Gastroesophageal sphincter (tissue), 4 donors: ENCODE results near the gene DPF3. TPM values are rescaled to one million over a fixed set of nuclear protein-coding genes. Genes with fewer than 3 reads are reported as not detected.

Experiments used
- ATAC-seq: fragments of 150-250 bp; one replicate; pipeline ENCODE4 v1.9.1; 2016; ENCODE audit warnings: mild to moderate bottlenecking, moderate library complexity
- H3K27ac ChIP-seq, 4 donors: fragments of 200-600 bp; sonication (generic) in 3 of 4; 1 replicate in 3 of 4; 2 replicates in 1 of 4; pipeline ENCODE4 v1.5.1; 2016 to 2019
- H3K27me3 ChIP-seq: fragments of 200-600 bp; sonication (generic); one replicate; pipeline ENCODE4 v1.5.1; 2019
- H3K36me3 ChIP-seq, 2 donors: fragments of 200-600 bp; sonication (generic); one replicate each; pipeline ENCODE4 v1.5.1; 2019; ENCODE audit warnings: control low read depth in 1 of 2
- H3K4me1 ChIP-seq, 3 donors: fragments of 200-600 bp; sonication (generic); 1 replicate in 2 of 3; 2 replicates in 1 of 3; pipeline ENCODE4 v1.5.1; 2016 to 2019; ENCODE audit warnings: control low read depth in 2 of 3
- H3K4me3 ChIP-seq, 2 donors: fragments of 200-600 bp; sonication (generic); one replicate each; pipeline ENCODE4 v1.5.1; 2019; ENCODE audit warnings: mild to moderate bottlenecking in 1 of 2, moderate library complexity in 1 of 2
- H3K9me3 ChIP-seq, 3 donors: fragments of 200-600 bp; sonication (generic); one replicate each; pipeline ENCODE4 v1.5.1; 2017 to 2019; ENCODE audit warnings: control low read depth in 2 of 3
- CTCF ChIP-seq, 4 experiments: fragments of 200-600 bp in 2 of 4; fragments of 450-650 bp in 2 of 4; sonication (generic) in 1 of 4; IDR thresholded peaks; one replicate each; pipeline ENCODE4 v1.5.1; 2017 to 2019; ENCODE audit warnings: antibody characterized with exemption in 4 of 4, mild to moderate bottlenecking in 2 of 4, moderate library complexity in 2 of 4
- EP300 ChIP-seq: sonication (generic); formaldehyde crosslinking; IDR thresholded peaks from one replicate; pipeline ENCODE4 v1.6.1; 2017; ENCODE audit warnings: antibody characterized with exemption, mild to moderate bottlenecking
- POLR2A ChIP-seq, 2 donors: fragments of 450-650 bp; IDR thresholded peaks; one replicate each; pipeline ENCODE4 v1.6.1; 2017; ENCODE audit warnings: antibody characterized with exemption in 2 of 2, mild to moderate bottlenecking in 2 of 2, moderate library complexity in 1 of 2
- POLR2AphosphoS5 ChIP-seq: sonication (generic); formaldehyde crosslinking; IDR thresholded peaks from one replicate; pipeline ENCODE4 v1.6.1; 2017; ENCODE audit warnings: antibody characterized with exemption
- WGBS, 2 donors: methylation state at CpG; one replicate each; pipeline ENCODE4 v1.1.5; 2018; ENCODE audit warnings: low coverage in 1 of 2; 5-methylcytosine and 5-hydroxymethylcytosine counted together
- total RNA-seq, 4 donors: library from RNA; depleted of rRNA; stranded (reverse); fragments of >200 nt; gene quantifications; one replicate each; pipeline ENCODE4 v1.1.0, GENCODE V29; 2016

The DPF3 gene
- total RNA-seq, 4 donors from 2014 or later, result 0.13 to 4.4 (median 2.1) TPM

- peaks cover 0 to 17% (median 0%) of the 10 kb centered on the region in 3 donors for H3K4me1 ChIP-seq
- ATAC-seq, result no peak
- H3K9me3 ChIP-seq, result no peaks in the 10 kb centered on the region
- no peaks in the 10 kb centered on the region for H3K36me3 ChIP-seq
- no peak overlapping the region for H3K27ac ChIP-seq
- H3K4me3 ChIP-seq, result no peak overlapping the region
- H3K27me3 ChIP-seq, result no peaks in the 10 kb centered on the region
- WGBS, 2 donors, result 100% methylated on average over 2 of the region's 4 CpGs
- TF ChIP-seq POLR2A (IDR thresholded peaks at IDR 0.05) (no peak), EP300 (no peak), POLR2AphosphoS5 (no peak), CTCF (IDR thresholded peaks at IDR 0.05) (no peak)
These were observed 153.4 kb downstream of the DPF3 start for GRCh38 chr14:72740504-72740961.

DNA sequence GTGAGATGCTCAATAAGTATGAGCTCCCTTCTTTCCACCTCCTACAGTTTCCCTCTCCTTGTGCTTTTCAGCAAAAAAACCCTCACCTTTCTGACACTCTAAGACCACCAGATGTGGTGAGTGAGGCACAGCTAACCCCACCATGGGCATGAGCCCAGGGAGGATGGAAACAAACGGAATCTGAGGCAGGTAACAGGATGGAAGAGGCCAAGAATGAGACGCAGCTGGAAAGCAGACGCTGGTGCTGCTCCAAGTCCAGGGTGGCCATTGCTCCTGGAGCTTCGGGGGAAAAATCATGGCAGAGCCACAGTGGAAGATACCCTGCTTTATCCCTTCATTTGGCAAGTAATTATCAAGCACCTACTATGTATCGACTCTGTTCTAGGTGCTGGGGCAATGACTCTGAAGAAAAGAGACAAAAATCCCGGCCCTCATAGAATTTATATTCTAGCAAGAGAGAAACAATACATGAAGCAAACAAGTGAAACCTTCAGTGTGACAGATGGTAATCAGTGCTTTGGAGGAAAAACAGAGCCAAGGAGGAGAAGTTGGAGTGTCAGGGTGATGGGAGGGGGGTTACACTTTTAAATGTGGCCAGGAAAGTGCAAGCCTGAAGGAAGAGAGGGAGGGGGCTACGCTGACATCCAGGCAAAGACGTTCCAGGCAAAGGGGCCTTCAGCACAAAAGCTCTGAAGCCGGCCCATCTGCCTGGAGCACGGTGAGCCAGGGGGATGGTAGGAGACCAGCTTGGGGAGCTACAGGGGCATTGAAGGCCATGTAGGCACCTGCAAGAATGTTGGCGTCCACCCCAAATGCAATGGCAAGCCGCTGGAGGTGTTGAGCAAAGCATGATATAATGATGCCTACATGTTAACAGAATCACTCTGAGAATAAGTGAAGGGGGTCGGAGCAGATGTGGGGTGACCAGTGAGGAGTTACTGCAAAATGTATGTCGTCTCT, 154.2 kb downstream of the DPF3 start:
- Histone ChIP-seq H3K9me3 (no peaks in the 10 kb centered on the region), H3K4me1 (peaks cover 0 to 17% (median 0%) of the 10 kb centered on the region in 3 donors), H3K4me3 (no peak overlapping the region), H3K27me3 (no peaks in the 10 kb centered on the region), H3K27ac (no peak overlapping the region), H3K36me3 (no peaks in the 10 kb centered on the region)
- no peak for ATAC-seq
- TF ChIP-seq EP300, result no peak
- TF ChIP-seq POLR2A (IDR thresholded peaks at IDR 0.05), result no peak
- TF ChIP-seq CTCF (IDR thresholded peaks at IDR 0.05), result no peak
- no peak for TF ChIP-seq POLR2AphosphoS5
- 61 to 79% methylated on average over 10 to 13 of the region's 14 CpGs for WGBS, 2 donors

DNA sequence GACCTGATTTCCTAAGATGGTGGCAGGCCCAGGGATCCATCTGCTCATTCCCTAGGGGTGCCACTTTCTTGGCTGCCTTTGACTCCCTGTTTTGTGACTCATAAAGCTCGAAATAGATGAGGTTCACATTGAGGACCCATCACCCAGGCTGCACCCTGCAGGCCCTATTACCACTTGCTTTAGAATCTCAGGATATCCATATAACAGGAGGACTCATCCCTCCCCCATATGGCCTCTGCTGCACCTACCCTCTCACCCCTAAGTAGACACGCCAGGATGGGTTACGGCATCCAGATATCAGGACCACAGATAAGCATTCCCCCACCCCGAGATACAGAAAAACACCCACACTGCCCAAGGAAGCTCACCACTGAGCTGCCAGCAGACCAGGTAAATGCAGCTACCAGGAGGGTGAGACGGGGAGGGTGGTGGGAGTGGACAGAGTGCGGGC, 155.7 kb downstream of the DPF3 start:
- H3K4me3 ChIP-seq, result no peak overlapping the region
- peaks cover 0 to 5% (median 0%) of the 10 kb centered on the region in 3 donors for H3K4me1 ChIP-seq
- WGBS, 2 donors, result 93 to 95% methylated on average over 3 to 5 of the region's 6 CpGs
- H3K9me3 ChIP-seq, result no peaks in the 10 kb centered on the region
- H3K36me3 ChIP-seq, result no peaks in the 10 kb centered on the region
- TF ChIP-seq CTCF (IDR thresholded peaks at IDR 0.05) (no peak), POLR2A (IDR thresholded peaks at IDR 0.05) (no peak), EP300 (no peak), POLR2AphosphoS5 (no peak)
- H3K27ac ChIP-seq, result no peak overlapping the region
- H3K27me3 ChIP-seq, result no peaks in the 10 kb centered on the region
- no peak for ATAC-seq

DNA sequence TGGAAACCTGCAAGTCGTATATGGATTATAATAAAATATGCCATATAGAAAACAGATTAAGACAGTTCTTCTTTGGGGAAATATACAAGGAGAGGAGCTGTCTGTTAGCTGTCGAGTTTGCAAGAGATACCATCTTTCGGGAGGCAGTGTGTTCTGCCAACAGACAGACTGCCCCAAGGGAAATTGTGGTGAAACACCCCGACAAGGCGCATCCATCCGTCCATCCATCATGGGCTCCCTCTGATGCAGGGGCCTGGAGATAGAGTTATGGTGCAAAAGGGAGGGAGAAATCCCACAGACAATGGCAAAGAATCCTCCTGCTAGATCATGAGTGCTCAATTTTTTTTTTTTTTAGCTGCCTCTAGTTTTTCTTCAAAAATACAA, 156.3 kb downstream of the DPF3 start:
- no peak for ATAC-seq
- WGBS, 2 donors, result 72 to 79% methylated on average over 6 of the region's 6 CpGs
- H3K27ac ChIP-seq, result no peak overlapping the region
- H3K9me3 ChIP-seq, result no peaks in the 10 kb centered on the region
- no peak overlapping the region for H3K4me3 ChIP-seq
- H3K4me1 ChIP-seq, result no peaks in the 10 kb centered on the region
- TF ChIP-seq POLR2A (IDR thresholded peaks at IDR 0.05), result no peak
- H3K36me3 ChIP-seq, result no peaks in the 10 kb centered on the region
- no peaks in the 10 kb centered on the region for H3K27me3 ChIP-seq

GRCh38 chr14:72736786-72737559, 156.9 kb downstream of the DPF3 start:
- 54 to 61% methylated on average over 11 to 14 of the region's 14 CpGs for WGBS, 2 donors
- no peak overlapping the region for H3K27ac ChIP-seq
- H3K27me3 ChIP-seq, result no peaks in the 10 kb centered on the region
- H3K9me3 ChIP-seq, result no peaks in the 10 kb centered on the region
- ATAC-seq, result no peak
- TF ChIP-seq CTCF (IDR thresholded peaks at IDR 0.05) (no peak), POLR2A (IDR thresholded peaks at IDR 0.05) (no peak), POLR2AphosphoS5 (no peak), EP300 (no peak)
- no peaks in the 10 kb centered on the region for H3K36me3 ChIP-seq
- no peaks in the 10 kb centered on the region for H3K4me1 ChIP-seq
- no peak overlapping the region for H3K4me3 ChIP-seq
